Right kidney (tissue), 1 donor: ENCODE data around the gene RMDN3.

Experiments
- DNase-seq: peaks from one replicate; pipeline ENCODE4 v3.0.0-alpha.2; 2016

The RMDN3 gene

GRCh38 chr15:40693904-40694687 is 61.0 kb downstream of the RMDN3 start:
- peak; percentile 28 for DNase-seq

GRCh38 chr15:40691737-40692136 is 63.3 kb downstream of the RMDN3 start:
- DNase-seq: no peak

GRCh38 chr15:40688932-40689799 is 65.9 kb downstream of the RMDN3 start:
- DNase-seq: no peak
